Measurements from ENCODE around the gene SENP2. TPM values are rescaled to one million over a fixed set of nuclear protein-coding genes. Genes with fewer than 3 reads are reported as not detected.

Gene SENP2
- total RNA-seq, 1 experiment from 2014 or later: 52.4 TPM

- POLR2A ChIA-PET: no interaction called here
- no peak for DNase-seq
- H3K27me3 ChIP-seq (replicated peaks; ENCODE audit: control insufficient read depth, insufficient read depth, low read length): no peaks in the 10 kb centered on the region
- Mint-ChIP-seq H3K36me3 (ENCODE audit: insufficient read depth, unreplicated experiment) (peaks cover 52% of the 10 kb centered on the region), H3K4me1 (ENCODE audit: low read depth, unreplicated experiment) (no peaks in the 10 kb centered on the region), H3K27me3 (ENCODE audit: insufficient read depth, unreplicated experiment) (no peaks in the 10 kb centered on the region), H3K4me3 (ENCODE audit: unreplicated experiment) (no peak overlapping the region), H3K27ac (ENCODE audit: unreplicated experiment) (no peak overlapping the region), H3K9me3 (ENCODE audit: unreplicated experiment) (no peaks in the 10 kb centered on the region)
- intact Hi-C loops (cut with micrococcal nuclease; ENCODE audit: unreplicated experiment): no loop called here
- BruUV-seq (replicated peaks): no TSS peak
- CTCF ChIA-PET: no interaction called here
- no peaks in the 10 kb centered on the region; the same call in 1 of the 2 replicates for H3K4me1 ChIP-seq
- H3K9me3 ChIP-seq: no peaks in the 10 kb centered on the region
- no peaks in the 10 kb centered on the region for H3K36me3 ChIP-seq (ENCODE audit: control insufficient read depth, insufficient read depth, low read length)
- TF ChIP-seq CTCF (IDR thresholded peaks at IDR 0.05; ENCODE audit: insufficient read depth in 1 of 2, low read depth in 1 of 2, low read length in 1 of 2, severe bottlenecking in 1 of 2, unreplicated experiment in 1 of 2): no peak
- H3K4me3 ChIP-seq (ENCODE audit: low read depth, low read length): no peak overlapping the region
Measured at GRCh38 chr3:185623939-185624665, 38.0 kb downstream of the SENP2 start.

GRCh38 chr3:185625784-185626183 lies 39.7 kb downstream of the SENP2 start:
- no TSS peak for BruUV-seq (replicated peaks)
- POLR2A ChIA-PET: no interaction called here

More at GRCh38 chr3:185625784-185626183, 39.7 kb downstream of the SENP2 start:
- CTCF ChIA-PET: no interaction called here
- Mint-ChIP-seq H3K27ac (ENCODE audit: unreplicated experiment) (no peak overlapping the region), H3K36me3 (ENCODE audit: insufficient read depth, unreplicated experiment) (peaks cover 58% of the 10 kb centered on the region), H3K9me3 (ENCODE audit: unreplicated experiment) (no peaks in the 10 kb centered on the region), H3K27me3 (ENCODE audit: insufficient read depth, unreplicated experiment) (no peaks in the 10 kb centered on the region), H3K4me1 (ENCODE audit: low read depth, unreplicated experiment) (peaks cover 9% of the 10 kb centered on the region), H3K4me3 (ENCODE audit: unreplicated experiment) (no peak overlapping the region)
- no peak for DNase-seq
- intact Hi-C loops (cut with micrococcal nuclease; ENCODE audit: unreplicated experiment): no loop called here
- TF ChIP-seq CTCF (IDR thresholded peaks at IDR 0.05; ENCODE audit: insufficient read depth in 1 of 2, low read depth in 1 of 2, low read length in 1 of 2, severe bottlenecking in 1 of 2, unreplicated experiment in 1 of 2): no peak
- Histone ChIP-seq H3K27me3 (replicated peaks; ENCODE audit: control insufficient read depth, insufficient read depth, low read length) (no peaks in the 10 kb centered on the region), H3K4me3 (ENCODE audit: low read depth, low read length) (no peak overlapping the region), H3K4me1 (peaks cover 11% of the 10 kb centered on the region), H3K9me3 (no peaks in the 10 kb centered on the region), H3K36me3 (ENCODE audit: control insufficient read depth, insufficient read depth, low read length) (no peaks in the 10 kb centered on the region)
